ENCODE data around the gene TMIGD3.

The TMIGD3 gene

GRCh38 chr1:111499026-111499785, 4.2 kb downstream of the TMIGD3 start:
- H2AK5ac ChIP-seq (ENCODE audit: low read length), result no peak overlapping the region
- H2AFZ ChIP-seq (ENCODE audit: insufficient read depth, low read length, poor library complexity), result no peak overlapping the region
- no peaks in the 10 kb centered on the region for H3K36me3 ChIP-seq (ENCODE audit: control insufficient read depth in 1 of 2, insufficient read depth in 2 of 2, low read length in 2 of 2)
- DNase-seq, result no peak
- WGBS (ENCODE audit: extremely low coverage, insufficient coverage, insufficient read length), result no CpG with 5 or more reads among the region's 5 CpGs
- no peaks in the 10 kb centered on the region for H3K79me2 ChIP-seq (ENCODE audit: control insufficient read depth, insufficient read depth, low read length, poor library complexity)
- no peak overlapping the region for H4K8ac ChIP-seq (ENCODE audit: low read depth, low read length)
- no peak overlapping the region for H2BK120ac ChIP-seq (ENCODE audit: insufficient read depth, low read length, poor library complexity)
- H3K79me1 ChIP-seq (ENCODE audit: low read length), result no peaks in the 10 kb centered on the region
- H3K9me3 ChIP-seq (ENCODE audit: insufficient read depth, low read depth, low read length), result no peaks in the 10 kb centered on the region
- H2BK12ac ChIP-seq (ENCODE audit: low read length), result no peak overlapping the region
- H3K4me2 ChIP-seq (ENCODE audit: low read length), result no peak overlapping the region
- H3K4me3 ChIP-seq (ENCODE audit: low read depth, low read length), result no peak overlapping the region
- H3K23ac ChIP-seq (ENCODE audit: low read length), result no peak overlapping the region
- no peak overlapping the region for H3K18ac ChIP-seq (ENCODE audit: low read length)
- no peak overlapping the region for H3K4ac ChIP-seq (ENCODE audit: low read depth, low read length)
- H3K9ac ChIP-seq (ENCODE audit: low read length), result no peak overlapping the region
- no peak overlapping the region for H4K12ac ChIP-seq (ENCODE audit: low read depth, low read length)
- no peak overlapping the region for H3K14ac ChIP-seq (ENCODE audit: low read length)
- no peaks in the 10 kb centered on the region for H3K4me1 ChIP-seq (ENCODE audit: control insufficient read depth in 1 of 2, insufficient read depth in 2 of 2, low read length in 2 of 2)
- H3K27me3 ChIP-seq (ENCODE audit: insufficient read depth, low read length), result no peaks in the 10 kb centered on the region
- H4K91ac ChIP-seq (ENCODE audit: low read depth, low read length), result no peak overlapping the region
- H3K27ac ChIP-seq (ENCODE audit: low read depth, low read length), result no peak overlapping the region
- H2BK5ac ChIP-seq (ENCODE audit: low read depth, low read length, poor library complexity), result no peak overlapping the region

- no peak overlapping the region for H4K12ac ChIP-seq (ENCODE audit: low read depth, low read length)
- no peaks in the 10 kb centered on the region for H3K27me3 ChIP-seq (ENCODE audit: insufficient read depth, low read length)
- H2BK5ac ChIP-seq (ENCODE audit: low read depth, low read length, poor library complexity), result no peak overlapping the region
- H3K18ac ChIP-seq (ENCODE audit: low read length), result no peak overlapping the region
- H4K91ac ChIP-seq (ENCODE audit: low read depth, low read length), result no peak overlapping the region
- H2BK120ac ChIP-seq (ENCODE audit: insufficient read depth, low read length, poor library complexity), result no peak overlapping the region
- WGBS (ENCODE audit: extremely low coverage, insufficient coverage, insufficient read length), result no CpG with 5 or more reads among the region's 5 CpGs
- H3K79me1 ChIP-seq (ENCODE audit: low read length), result no peaks in the 10 kb centered on the region
- H3K14ac ChIP-seq (ENCODE audit: low read length), result no peak overlapping the region
- no peaks in the 10 kb centered on the region for H3K79me2 ChIP-seq (ENCODE audit: control insufficient read depth, insufficient read depth, low read length, poor library complexity)
- H3K9ac ChIP-seq (ENCODE audit: low read length), result no peak overlapping the region
- no peaks in the 10 kb centered on the region for H3K9me3 ChIP-seq (ENCODE audit: insufficient read depth, low read depth, low read length)
- no peak overlapping the region for H4K8ac ChIP-seq (ENCODE audit: low read depth, low read length)
- no peak overlapping the region for H3K4me3 ChIP-seq (ENCODE audit: low read depth, low read length)
- no peak overlapping the region for H3K27ac ChIP-seq (ENCODE audit: low read depth, low read length)
- H2AK5ac ChIP-seq (ENCODE audit: low read length), result no peak overlapping the region
- H3K4me1 ChIP-seq (ENCODE audit: control insufficient read depth in 1 of 2, insufficient read depth in 2 of 2, low read length in 2 of 2), result no peaks in the 10 kb centered on the region
- H3K36me3 ChIP-seq (ENCODE audit: control insufficient read depth in 1 of 2, insufficient read depth in 2 of 2, low read length in 2 of 2), result no peaks in the 10 kb centered on the region
- H2AFZ ChIP-seq (ENCODE audit: insufficient read depth, low read length, poor library complexity), result no peak overlapping the region
- H2BK12ac ChIP-seq (ENCODE audit: low read length), result no peak overlapping the region
- no peak overlapping the region for H3K4me2 ChIP-seq (ENCODE audit: low read length)
- H3K4ac ChIP-seq (ENCODE audit: low read depth, low read length), result no peak overlapping the region
- no peak overlapping the region for H3K23ac ChIP-seq (ENCODE audit: low read length)
- no peak for DNase-seq
These were observed 5.8 kb downstream of the TMIGD3 start for GRCh38 chr1:111497592-111497991.

- no peak overlapping the region for H2AK5ac ChIP-seq (ENCODE audit: low read length)
- no peak overlapping the region for H3K4me3 ChIP-seq (ENCODE audit: low read depth, low read length)
- H3K36me3 ChIP-seq (ENCODE audit: control insufficient read depth in 1 of 2, insufficient read depth in 2 of 2, low read length in 2 of 2), result no peaks in the 10 kb centered on the region
- no peak for DNase-seq
- no peak overlapping the region for H3K9ac ChIP-seq (ENCODE audit: low read length)
- H3K23ac ChIP-seq (ENCODE audit: low read length), result no peak overlapping the region
- no peak overlapping the region for H4K91ac ChIP-seq (ENCODE audit: low read depth, low read length)
- H3K27me3 ChIP-seq (ENCODE audit: insufficient read depth, low read length), result no peaks in the 10 kb centered on the region
- WGBS (ENCODE audit: extremely low coverage, insufficient coverage, insufficient read length), result no CpG with 5 or more reads among the region's 4 CpGs
- no peaks in the 10 kb centered on the region for H3K9me3 ChIP-seq (ENCODE audit: insufficient read depth, low read depth, low read length)
- H2BK5ac ChIP-seq (ENCODE audit: low read depth, low read length, poor library complexity), result no peak overlapping the region
- no peak overlapping the region for H2AFZ ChIP-seq (ENCODE audit: insufficient read depth, low read length, poor library complexity)
- no peak overlapping the region for H4K12ac ChIP-seq (ENCODE audit: low read depth, low read length)
- no peak overlapping the region for H3K18ac ChIP-seq (ENCODE audit: low read length)
- H3K4ac ChIP-seq (ENCODE audit: low read depth, low read length), result no peak overlapping the region
- H3K4me2 ChIP-seq (ENCODE audit: low read length), result no peak overlapping the region
- no peaks in the 10 kb centered on the region for H3K79me1 ChIP-seq (ENCODE audit: low read length)
- H2BK12ac ChIP-seq (ENCODE audit: low read length), result no peak overlapping the region
- no peaks in the 10 kb centered on the region for H3K79me2 ChIP-seq (ENCODE audit: control insufficient read depth, insufficient read depth, low read length, poor library complexity)
- H4K8ac ChIP-seq (ENCODE audit: low read depth, low read length), result no peak overlapping the region
- H3K14ac ChIP-seq (ENCODE audit: low read length), result no peak overlapping the region
- no peak overlapping the region for H3K27ac ChIP-seq (ENCODE audit: low read depth, low read length)
- no peaks in the 10 kb centered on the region for H3K4me1 ChIP-seq (ENCODE audit: control insufficient read depth in 1 of 2, insufficient read depth in 2 of 2, low read length in 2 of 2)
- H2BK120ac ChIP-seq (ENCODE audit: insufficient read depth, low read length, poor library complexity), result no peak overlapping the region
These were observed 7.0 kb downstream of the TMIGD3 start for GRCh38 chr1:111496398-111496797.

GRCh38 chr1:111491070-111491469, 12.4 kb downstream of the TMIGD3 start:
- H3K9me3 ChIP-seq (ENCODE audit: insufficient read depth, low read depth, low read length), result no peaks in the 10 kb centered on the region
- no peaks in the 10 kb centered on the region for H3K27me3 ChIP-seq (ENCODE audit: insufficient read depth, low read length)
- no peaks in the 10 kb centered on the region for H3K36me3 ChIP-seq (ENCODE audit: control insufficient read depth in 1 of 2, insufficient read depth in 2 of 2, low read length in 2 of 2)
- H4K12ac ChIP-seq (ENCODE audit: low read depth, low read length), result no peak overlapping the region
- H3K9ac ChIP-seq (ENCODE audit: low read length), result no peak overlapping the region
- no peak overlapping the region for H4K8ac ChIP-seq (ENCODE audit: low read depth, low read length)
- WGBS (ENCODE audit: extremely low coverage, insufficient coverage, insufficient read length), result no CpG with 5 or more reads among the region's 7 CpGs
- H2AFZ ChIP-seq (ENCODE audit: insufficient read depth, low read length, poor library complexity), result no peak overlapping the region
- no peak overlapping the region for H3K14ac ChIP-seq (ENCODE audit: low read length)
- no peak overlapping the region for H3K4me2 ChIP-seq (ENCODE audit: low read length)
- no peak overlapping the region for H2BK5ac ChIP-seq (ENCODE audit: low read depth, low read length, poor library complexity)
- no peak overlapping the region for H2BK120ac ChIP-seq (ENCODE audit: insufficient read depth, low read length, poor library complexity)
- H3K4me1 ChIP-seq (ENCODE audit: control insufficient read depth in 1 of 2, insufficient read depth in 2 of 2, low read length in 2 of 2), result no peaks in the 10 kb centered on the region
- no peak overlapping the region for H3K27ac ChIP-seq (ENCODE audit: low read depth, low read length)
- no peak overlapping the region for H2BK12ac ChIP-seq (ENCODE audit: low read length)
- H3K79me2 ChIP-seq (ENCODE audit: control insufficient read depth, insufficient read depth, low read length, poor library complexity), result no peaks in the 10 kb centered on the region
- H2AK5ac ChIP-seq (ENCODE audit: low read length), result no peak overlapping the region
- H3K18ac ChIP-seq (ENCODE audit: low read length), result no peak overlapping the region
- H3K79me1 ChIP-seq (ENCODE audit: low read length), result no peaks in the 10 kb centered on the region
- H4K91ac ChIP-seq (ENCODE audit: low read depth, low read length), result no peak overlapping the region
- H3K23ac ChIP-seq (ENCODE audit: low read length), result no peak overlapping the region
- no peak overlapping the region for H3K4ac ChIP-seq (ENCODE audit: low read depth, low read length)
- no peak overlapping the region for H3K4me3 ChIP-seq (ENCODE audit: low read depth, low read length)
- no peak for DNase-seq

Data from trophoblast cell (in vitro differentiated cells and primary cell).